ENCODE measurements around the gene DPF3.

Gene DPF3

GRCh38 chr14:72680853-72681640 is 212.9 kb downstream of the DPF3 start:
- no peak for DNase-seq (ENCODE audit: low read depth)

- no peak for DNase-seq (ENCODE audit: low read depth)
Observed at GRCh38 chr14:72679536-72680151, 214.3 kb downstream of the DPF3 start.

GRCh38 chr14:72679141-72679535 is 214.8 kb downstream of the DPF3 start:
- DNase-seq (ENCODE audit: low read depth): no peak

DNA sequence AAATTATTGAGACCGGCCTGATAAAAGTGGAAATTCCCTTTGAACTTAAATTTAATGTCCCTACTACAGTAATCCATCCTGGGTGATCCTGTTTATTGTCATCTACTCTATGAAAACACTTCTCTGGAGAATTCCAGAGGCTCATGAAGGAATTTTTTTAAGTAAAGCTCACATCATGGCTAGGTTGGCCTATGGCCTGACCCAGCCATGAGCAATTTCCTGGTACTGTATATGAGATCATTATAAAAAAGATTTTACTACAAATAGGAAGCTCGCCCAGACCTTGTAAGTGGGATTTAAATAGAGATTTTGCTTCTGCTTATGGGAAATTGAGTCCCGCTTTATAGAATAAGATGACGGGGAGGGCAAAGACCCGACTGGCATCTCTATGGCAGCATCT is 215.5 kb downstream of the DPF3 start:
- DNase-seq (ENCODE audit: low read depth): no peak

GRCh38 chr14:72677664-72678063 is 216.2 kb downstream of the DPF3 start:
- no peak for DNase-seq (ENCODE audit: low read depth)

GRCh38 chr14:72675126-72675525 is 218.8 kb downstream of the DPF3 start:
- DNase-seq (ENCODE audit: low read depth): no peak

DNA sequence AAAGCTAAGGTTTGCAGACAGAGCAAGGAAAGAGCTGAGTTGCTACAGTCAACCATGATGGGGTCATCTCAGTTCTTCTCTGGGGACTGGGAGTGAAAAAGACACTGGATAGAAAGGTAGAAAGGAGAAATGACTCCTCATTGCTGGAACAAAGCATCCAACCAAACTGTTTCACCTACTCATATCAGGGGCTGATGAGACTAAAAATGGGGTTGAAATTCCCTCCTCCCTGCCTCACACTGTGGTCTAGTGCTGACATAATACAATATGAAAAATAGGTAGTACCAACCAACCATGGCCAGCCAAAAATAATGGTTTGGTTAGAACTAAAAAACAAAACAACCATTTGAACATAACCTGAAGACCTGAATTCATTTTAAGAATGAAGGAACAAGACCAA is 220.7 kb downstream of the DPF3 start:
- DNase-seq (ENCODE audit: low read depth): no peak

- DNase-seq (ENCODE audit: low read depth): no peak
Observed at GRCh38 chr14:72666610-72667009, 227.3 kb downstream of the DPF3 start.

- DNase-seq (ENCODE audit: low read depth): no peak
Observed at GRCh38 chr14:72665259-72665658, 228.6 kb downstream of the DPF3 start.

- DNase-seq (ENCODE audit: low read depth): no peak
Observed at GRCh38 chr14:72664651-72665050, 229.2 kb downstream of the DPF3 start.

- no peak for DNase-seq (ENCODE audit: low read depth)
Observed at GRCh38 chr14:72663956-72664650, 229.8 kb downstream of the DPF3 start.

DNA sequence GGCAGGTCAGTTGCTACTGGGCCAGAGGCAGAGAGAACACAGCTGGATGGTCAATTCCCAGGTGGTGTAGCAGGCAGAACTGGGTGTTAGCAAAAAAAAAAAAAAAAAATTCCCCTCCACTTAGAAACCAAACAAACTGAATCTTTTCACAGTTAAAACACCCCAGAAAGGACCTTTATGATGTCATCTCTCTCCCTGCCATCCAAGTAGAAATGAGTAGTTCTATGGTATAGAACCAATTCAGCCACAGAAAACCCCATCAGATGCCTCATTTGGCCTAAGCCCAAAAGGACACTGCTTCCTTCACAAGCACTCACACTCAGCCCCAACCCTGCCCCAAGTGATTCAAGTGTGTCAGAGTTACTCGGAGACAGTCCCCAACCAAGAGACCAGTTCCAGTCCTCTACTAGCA is 230.8 kb downstream of the DPF3 start:
- DNase-seq (ENCODE audit: low read depth): no peak

DNA sequence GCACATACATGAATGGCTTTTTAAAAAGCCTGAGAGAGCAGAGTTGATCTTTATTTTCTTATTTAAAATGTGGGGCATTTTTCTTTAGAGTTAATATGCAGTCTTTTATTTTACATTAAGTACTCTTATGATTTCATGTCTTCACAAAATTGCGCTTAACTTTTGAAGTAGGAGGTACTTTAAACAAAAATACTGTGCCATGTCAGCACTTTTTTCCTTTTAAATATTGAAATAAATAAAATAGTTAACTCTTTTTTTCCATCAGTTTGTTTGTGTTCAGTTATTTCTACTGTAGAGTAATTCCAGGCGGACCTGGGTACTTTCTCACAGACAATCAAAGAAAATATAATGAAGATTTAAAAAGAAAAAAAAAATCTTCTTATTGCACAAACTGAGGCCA is 231.7 kb downstream of the DPF3 start:
- DNase-seq (ENCODE audit: low read depth): no peak

DNA sequence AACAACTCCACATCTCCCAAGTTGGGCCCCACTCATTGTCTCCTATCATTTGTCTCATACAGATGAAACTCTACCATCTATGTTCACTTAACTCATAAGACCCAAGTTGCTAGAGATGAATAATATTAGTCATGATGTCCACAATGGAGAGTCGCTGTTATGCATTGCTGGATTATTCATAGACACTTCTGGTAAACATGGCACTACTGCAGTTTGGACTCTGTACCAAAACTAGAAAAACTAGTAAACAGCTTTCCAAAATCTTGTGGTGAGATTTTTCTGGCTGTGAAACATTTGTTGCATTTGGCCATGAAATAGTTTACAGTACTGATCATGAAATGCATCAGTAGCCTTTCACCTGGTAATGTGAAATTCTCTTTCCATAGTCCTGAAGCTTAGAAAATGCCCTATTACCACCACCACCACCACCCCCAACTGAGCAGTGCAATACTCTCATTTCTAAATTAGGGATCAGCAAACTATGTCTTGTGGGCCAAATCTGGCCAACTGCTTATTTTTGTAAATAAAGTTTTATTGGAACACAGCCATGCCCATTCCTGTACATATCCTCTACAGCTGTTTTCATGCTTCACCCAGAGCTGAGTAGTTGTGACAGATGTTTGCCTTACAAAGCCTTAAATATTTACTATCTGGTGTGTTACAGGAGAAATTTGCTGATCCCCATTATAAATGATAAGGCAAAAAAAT is 236.5 kb downstream of the DPF3 start:
- no peak for DNase-seq (ENCODE audit: low read depth)

GRCh38 chr14:72653026-72653425 is 240.9 kb downstream of the DPF3 start:
- no peak for DNase-seq (ENCODE audit: low read depth)

DNA sequence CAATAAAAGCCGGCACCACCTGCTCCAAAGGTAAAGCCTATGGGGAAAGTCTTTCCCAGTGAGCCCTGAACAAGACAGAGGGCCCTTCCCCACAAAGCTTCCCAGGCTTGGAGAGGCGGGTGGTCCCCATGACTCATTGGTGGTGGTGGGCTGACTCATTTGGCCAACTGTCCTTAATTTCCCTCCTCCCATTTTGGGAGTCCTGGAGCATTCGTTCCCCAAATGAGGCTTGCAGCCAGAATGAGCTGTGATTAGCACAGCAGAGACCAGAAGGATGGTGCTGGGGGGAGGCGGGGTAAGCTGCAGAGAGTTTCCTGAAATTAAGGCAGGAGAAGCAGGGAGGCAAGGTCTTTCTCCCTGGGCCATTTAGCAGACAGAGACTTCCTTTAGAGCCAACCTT is 241.7 kb downstream of the DPF3 start:
- no peak for DNase-seq (ENCODE audit: low read depth)

- DNase-seq (ENCODE audit: low read depth): no peak
Observed at GRCh38 chr14:72651714-72652113, 242.2 kb downstream of the DPF3 start.

GRCh38 chr14:72651081-72651480 is 242.8 kb downstream of the DPF3 start:
- DNase-seq (ENCODE audit: low read depth): no peak

DNA sequence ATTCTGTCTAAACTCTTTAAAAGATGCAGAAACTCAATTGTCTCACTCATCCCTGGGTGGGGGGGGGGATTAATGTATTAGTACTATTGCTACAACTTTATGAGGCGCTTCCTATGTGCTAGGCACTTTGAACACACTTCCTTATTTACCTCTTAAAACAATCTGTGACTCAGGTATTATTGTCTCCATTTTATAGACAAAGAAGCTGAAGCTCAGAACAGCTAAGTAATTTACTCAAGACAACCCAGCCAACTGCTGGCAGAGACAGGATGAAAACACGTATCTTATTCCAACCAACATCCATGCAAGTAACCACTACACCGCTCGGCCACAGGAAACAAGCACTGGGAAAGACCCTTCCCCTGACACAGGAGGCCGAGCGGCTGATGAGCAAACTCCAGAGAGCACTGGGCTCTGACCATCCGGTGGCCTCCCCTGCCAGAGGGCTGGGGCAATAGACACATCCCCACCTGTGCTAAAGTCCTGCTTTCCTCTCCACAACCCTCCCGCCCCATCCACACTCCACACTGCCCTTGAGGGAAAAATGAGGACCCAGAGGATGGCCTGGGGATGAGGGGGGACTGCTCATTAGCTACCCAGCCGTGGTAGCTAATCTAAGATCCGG is 244.2 kb downstream of the DPF3 start:
- no peak for DNase-seq (ENCODE audit: low read depth)

DNA sequence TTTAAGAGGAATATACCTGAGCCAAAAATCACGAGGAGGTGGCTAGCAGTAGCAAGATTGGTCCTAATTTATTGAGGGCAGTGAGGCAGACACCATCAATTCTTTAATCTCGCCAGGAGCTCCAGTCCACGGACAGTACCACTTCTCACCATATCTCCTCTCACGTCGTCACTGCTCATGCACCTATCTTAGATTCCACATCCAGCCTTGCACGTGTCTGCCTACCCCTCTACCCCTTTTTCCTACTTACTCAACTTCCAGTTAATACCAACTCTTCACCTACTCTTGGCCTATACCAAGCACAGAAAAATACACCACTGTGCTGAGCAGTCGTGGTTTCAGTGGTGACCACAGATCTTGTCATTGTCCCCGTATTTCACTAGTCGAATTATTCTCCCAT is 246.1 kb downstream of the DPF3 start:
- DNase-seq (ENCODE audit: low read depth): no peak

DNA sequence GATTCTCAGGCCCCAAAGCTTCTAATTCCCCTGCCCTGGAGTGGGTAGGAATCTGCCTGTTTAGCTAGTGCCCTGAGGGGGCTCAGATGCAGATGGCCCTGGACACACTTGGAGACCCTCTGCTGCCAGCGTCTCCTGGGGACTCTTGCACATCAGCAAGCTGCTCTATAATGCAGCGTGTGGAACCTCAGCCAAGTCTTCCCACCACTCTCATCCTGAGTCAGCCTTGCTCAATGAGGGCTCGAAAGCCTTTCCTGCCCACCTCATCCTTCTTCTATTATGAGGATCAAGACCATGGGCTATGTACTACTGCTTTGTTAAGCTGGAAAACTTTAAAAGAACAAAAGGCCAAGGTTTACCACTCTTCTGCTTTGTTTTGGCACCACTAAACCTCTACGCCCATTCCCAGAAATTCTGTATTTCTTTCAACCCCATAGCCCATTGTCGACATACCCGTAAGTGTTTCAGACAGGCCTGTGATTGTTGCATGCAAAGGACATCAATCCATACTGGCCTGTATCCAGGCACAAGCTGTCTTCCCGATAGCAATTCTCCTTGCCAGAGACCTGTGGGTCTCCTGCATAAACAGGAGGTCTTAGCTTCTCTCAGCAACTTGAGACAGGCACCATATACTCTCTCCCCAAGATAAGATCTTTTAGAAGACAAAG is 246.9 kb downstream of the DPF3 start:
- no peak for DNase-seq (ENCODE audit: low read depth)

GRCh38 chr14:72645706-72646105 is 248.2 kb downstream of the DPF3 start:
- no peak for DNase-seq (ENCODE audit: low read depth)
